Thoracic aorta (tissue), 2 donors: Measurements from ENCODE around the gene WSCD2. TPM values are rescaled to one million over a fixed set of nuclear protein-coding genes. Genes with fewer than 3 reads are reported as not detected.
A peak's percentile ranks its signal among the peaks of the same experiment; 100 is the strongest.

Source experiments
- ATAC-seq: fragments of 150-250 bp; one replicate; pipeline ENCODE4 v1.8.0; 2017; ENCODE audit warnings: low read depth; ENCODE audit not compliant: insufficient number of reproducible peaks, low FRiP score
- DNase-seq: peaks from one replicate; pipeline ENCODE4 v3.0.0-alpha.2; 2020; ENCODE audit warnings: low spot score
- H3K27ac ChIP-seq, 2 donors: fragments of 200-600 bp; sonication (generic); 1 replicate in 1 of 2; 2 replicates in 1 of 2; pipeline ENCODE4 v1.5.1; 2016; ENCODE audit warnings: mild to moderate bottlenecking in 2 of 2, moderate library complexity in 2 of 2
- H3K27me3 ChIP-seq: fragments of 200-600 bp; sonication (generic); replicated peaks from 2 replicates; pipeline ENCODE4 v1.6.0; 2016; ENCODE audit warnings: mild to moderate bottlenecking; ENCODE audit not compliant: insufficient read depth
- H3K36me3 ChIP-seq: fragments of 200-600 bp; sonication (generic); one replicate; pipeline ENCODE4 v1.5.1; 2016
- H3K4me1 ChIP-seq, 2 donors: fragments of 200-600 bp; sonication (generic); 1 replicate in 1 of 2; 2 replicates in 1 of 2; pipeline versions ENCODE4 v1.5.1 to v1.6.0; 2016; ENCODE audit warnings: low read depth in 2 of 2, mild to moderate bottlenecking in 1 of 2; ENCODE audit not compliant: control insufficient read depth in 1 of 2
- H3K4me3 ChIP-seq: fragments of 200-600 bp; sonication (generic); 2 replicates; pipeline ENCODE4 v1.5.1; 2016; ENCODE audit warnings: mild to moderate bottlenecking
- H3K9me3 ChIP-seq: fragments of 200-600 bp; sonication (generic); 2 replicates; pipeline ENCODE4 v1.5.1; 2016
- CTCF ChIP-seq: fragments of 200-600 bp; sonication (generic); IDR thresholded peaks from one replicate; pipeline ENCODE4 v1.5.1; 2019; ENCODE audit warnings: antibody characterized with exemption
- total RNA-seq, 2 donors: library from RNA; depleted of rRNA; stranded (reverse); fragments of >200 nt; gene quantifications; one replicate each; pipeline versions ENCODE4 v1.1.0 to v1.2.3, GENCODE V29; 2016

Gene WSCD2
- total RNA-seq, 2 donors from 2014 or later, result 3.3 to 6.9 TPM

DNA sequence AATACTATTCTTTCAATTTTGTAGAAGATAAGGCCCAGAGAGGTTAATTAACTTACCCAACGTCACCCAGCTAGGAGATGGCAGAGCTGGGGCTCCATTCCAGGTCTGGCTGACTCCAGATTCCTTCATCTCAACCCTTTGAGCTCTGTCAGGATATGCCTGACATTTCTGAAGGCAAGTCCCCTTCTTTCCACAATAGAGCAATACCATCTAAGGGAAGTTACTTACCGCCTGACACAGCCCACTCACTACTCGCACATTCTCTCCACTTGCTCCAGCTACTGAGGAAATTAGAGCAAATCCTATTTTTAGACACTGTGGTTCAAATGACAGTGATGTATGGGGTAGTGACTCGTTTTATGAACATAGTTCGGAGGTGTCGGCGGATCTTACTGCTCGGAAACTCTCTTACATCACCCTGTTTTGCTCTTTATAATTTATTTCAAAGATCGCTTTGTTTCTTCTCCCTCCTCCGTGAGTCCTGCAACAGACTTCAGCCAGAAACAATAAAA, 2.0 kb upstream of the WSCD2 start:
- TF ChIP-seq CTCF, result no peak
- H3K27me3 ChIP-seq, result peaks cover 6% of the 10 kb centered on the region
- no peaks in the 10 kb centered on the region for H3K9me3 ChIP-seq
- ATAC-seq, result peak; percentile 23
- no peak overlapping the region for H3K4me3 ChIP-seq
- peaks cover 4 to 15% of the 10 kb centered on the region in 2 donors for H3K4me1 ChIP-seq
- DNase-seq, result no peak
- H3K36me3 ChIP-seq, result no peaks in the 10 kb centered on the region
- no peak overlapping the region for H3K27ac ChIP-seq

- H3K36me3 ChIP-seq, result no peaks in the 10 kb centered on the region
- H3K4me3 ChIP-seq, result no peak overlapping the region
- H3K27ac ChIP-seq, result no peak overlapping the region
- H3K4me1 ChIP-seq, result peaks cover 4 to 15% of the 10 kb centered on the region in 2 donors
- no peaks in the 10 kb centered on the region for H3K9me3 ChIP-seq
- no peak for ATAC-seq
- no peak for TF ChIP-seq CTCF
- no peak for DNase-seq
- H3K27me3 ChIP-seq, result peaks cover 6% of the 10 kb centered on the region
These were observed 1.4 kb upstream of the WSCD2 start for GRCh38 chr12:108127654-108128053.

- DNase-seq, result no peak
- Histone ChIP-seq H3K36me3 (no peaks in the 10 kb centered on the region), H3K27me3 (peaks cover 6% of the 10 kb centered on the region), H3K4me1 (peaks cover 4 to 15% of the 10 kb centered on the region in 2 donors), H3K4me3 (peak overlapping the region; percentile 71), H3K9me3 (no peaks in the 10 kb centered on the region), H3K27ac (no peak overlapping the region)
- no peak for TF ChIP-seq CTCF
- no peak for ATAC-seq
These were observed 669 bp upstream of the WSCD2 start for GRCh38 chr12:108128221-108129016.

DNA sequence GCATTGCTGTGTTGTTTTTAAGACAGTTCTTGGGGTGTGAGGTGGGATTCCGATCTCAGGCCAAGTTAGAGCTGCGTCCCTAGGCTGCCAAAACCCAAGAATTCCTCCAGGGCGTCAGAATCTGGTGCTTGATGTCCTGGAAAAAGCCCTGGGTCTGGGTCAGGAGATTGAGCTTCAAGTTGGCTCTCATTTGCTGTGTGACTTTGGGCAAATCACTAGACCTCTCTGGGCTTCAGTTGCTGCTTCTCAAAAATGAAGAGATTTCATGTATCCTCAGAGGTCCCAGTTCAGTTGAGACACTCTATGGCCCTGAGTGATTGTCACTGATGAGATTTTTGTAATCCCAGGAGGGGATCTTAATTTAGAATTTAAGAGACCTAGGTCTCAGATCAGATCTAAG, 1.9 kb downstream of the WSCD2 start:
- no peak overlapping the region for H3K4me3 ChIP-seq
- DNase-seq (no peak), ATAC-seq (no peak)
- peaks cover 6% of the 10 kb centered on the region for H3K27me3 ChIP-seq
- no peak overlapping the region for H3K27ac ChIP-seq
- H3K4me1 ChIP-seq, result peaks cover 4 to 15% of the 10 kb centered on the region in 2 donors
- H3K36me3 ChIP-seq, result no peaks in the 10 kb centered on the region
- no peak for TF ChIP-seq CTCF
- H3K9me3 ChIP-seq, result no peaks in the 10 kb centered on the region

DNA sequence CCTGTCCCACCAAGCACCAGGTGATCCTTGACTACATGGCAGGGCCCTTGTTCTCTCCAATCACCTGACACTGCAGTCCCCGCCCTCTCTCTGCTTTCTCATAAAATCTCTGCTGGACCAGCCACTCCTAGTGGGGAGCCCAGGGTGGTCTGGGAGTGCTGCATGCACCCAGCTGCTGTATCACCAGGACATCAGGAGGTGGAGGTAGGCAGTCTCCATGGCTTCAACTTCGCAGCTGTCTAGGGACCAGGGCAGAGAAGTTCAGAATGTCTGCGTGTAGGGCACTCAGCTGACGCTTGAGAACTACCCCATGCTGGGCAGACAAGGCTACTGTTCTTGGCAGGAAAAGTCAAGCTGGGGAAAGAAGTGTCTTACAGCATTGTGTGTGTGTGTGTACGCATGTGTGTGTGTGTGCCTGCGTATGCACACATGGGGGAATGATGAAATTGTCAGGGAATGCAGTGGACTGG, 2.6 kb downstream of the WSCD2 start:
- ATAC-seq (no peak), DNase-seq (no peak)
- Histone ChIP-seq H3K27me3 (peaks cover 6% of the 10 kb centered on the region), H3K4me1 (peaks cover 4 to 15% of the 10 kb centered on the region in 2 donors), H3K4me3 (no peak overlapping the region), H3K27ac (no peak overlapping the region), H3K36me3 (no peaks in the 10 kb centered on the region), H3K9me3 (no peaks in the 10 kb centered on the region)
- no peak for TF ChIP-seq CTCF
